Uterus (tissue), 2 donors: ENCODE results near the gene LMX1B.

Experiments used
- POLR2A ChIP-seq, 2 donors: fragments of 450-650 bp; IDR thresholded peaks; one replicate each; pipeline ENCODE4 v1.6.1; 2016; ENCODE audit warnings: antibody characterized with exemption in 2 of 2, mild to moderate bottlenecking in 1 of 2, moderate library complexity in 1 of 2
- TF ChIP-seq, protein P1 (sequence below), 4 experiments: fragments of 200-600 bp in 2 of 4; fragments of 450-650 bp in 2 of 4; sonication (generic) in 2 of 4; IDR thresholded peaks; one replicate each; pipeline ENCODE4 v1.5.1; 2016 to 2019; ENCODE audit warnings: antibody characterized with exemption in 4 of 4, mild to moderate bottlenecking in 2 of 4, moderate library complexity in 1 of 4

DNA sequence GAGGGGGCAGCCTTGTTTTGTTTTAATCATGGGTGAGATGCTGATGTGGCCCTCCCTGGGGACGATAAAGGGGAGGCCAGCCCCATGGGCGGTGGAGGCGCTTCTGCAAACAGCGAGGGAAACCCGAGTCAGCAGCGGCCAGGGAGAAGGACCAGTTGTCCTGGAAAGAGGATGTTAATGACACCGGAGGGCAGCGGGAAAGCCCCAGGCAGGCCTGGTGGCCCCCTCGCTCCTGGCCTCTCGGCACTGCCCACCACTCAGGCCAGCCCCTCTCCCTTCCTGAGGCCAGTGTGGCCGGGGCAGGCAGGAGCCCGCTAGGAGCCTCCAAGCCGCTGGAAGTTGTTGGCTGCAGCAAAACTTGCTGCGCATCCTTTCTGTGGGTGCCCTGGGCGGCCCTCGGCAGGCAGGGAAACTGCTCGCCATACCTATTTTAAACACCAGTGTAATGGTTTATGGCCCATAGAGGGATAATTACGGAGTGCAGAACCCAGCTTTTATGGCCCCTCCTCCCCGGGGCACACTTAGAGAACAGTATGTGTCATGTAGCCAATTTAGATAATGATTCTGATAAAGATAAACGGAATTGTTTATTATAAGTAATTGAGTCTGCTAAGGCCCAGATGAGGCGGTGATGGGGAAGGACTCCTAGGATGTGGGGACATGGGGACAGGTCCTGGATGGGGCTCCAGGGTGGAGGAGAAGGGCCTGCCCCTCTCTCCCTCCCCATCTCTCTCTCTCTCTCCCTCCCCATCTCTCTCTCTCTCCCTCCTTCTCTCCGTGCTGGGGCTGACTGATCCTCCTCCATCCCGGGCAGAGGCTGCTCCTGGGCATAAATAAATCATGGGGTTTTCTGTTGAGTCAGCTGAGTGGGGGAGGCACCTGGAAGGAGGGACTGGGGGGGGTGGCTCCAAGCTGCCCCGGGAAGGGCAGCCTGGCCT, 36.9 kb downstream of the LMX1B start:
- TF ChIP-seq POLR2A (IDR thresholded peaks at IDR 0.05), result no peak
- TF ChIP-seq, protein P1, sequence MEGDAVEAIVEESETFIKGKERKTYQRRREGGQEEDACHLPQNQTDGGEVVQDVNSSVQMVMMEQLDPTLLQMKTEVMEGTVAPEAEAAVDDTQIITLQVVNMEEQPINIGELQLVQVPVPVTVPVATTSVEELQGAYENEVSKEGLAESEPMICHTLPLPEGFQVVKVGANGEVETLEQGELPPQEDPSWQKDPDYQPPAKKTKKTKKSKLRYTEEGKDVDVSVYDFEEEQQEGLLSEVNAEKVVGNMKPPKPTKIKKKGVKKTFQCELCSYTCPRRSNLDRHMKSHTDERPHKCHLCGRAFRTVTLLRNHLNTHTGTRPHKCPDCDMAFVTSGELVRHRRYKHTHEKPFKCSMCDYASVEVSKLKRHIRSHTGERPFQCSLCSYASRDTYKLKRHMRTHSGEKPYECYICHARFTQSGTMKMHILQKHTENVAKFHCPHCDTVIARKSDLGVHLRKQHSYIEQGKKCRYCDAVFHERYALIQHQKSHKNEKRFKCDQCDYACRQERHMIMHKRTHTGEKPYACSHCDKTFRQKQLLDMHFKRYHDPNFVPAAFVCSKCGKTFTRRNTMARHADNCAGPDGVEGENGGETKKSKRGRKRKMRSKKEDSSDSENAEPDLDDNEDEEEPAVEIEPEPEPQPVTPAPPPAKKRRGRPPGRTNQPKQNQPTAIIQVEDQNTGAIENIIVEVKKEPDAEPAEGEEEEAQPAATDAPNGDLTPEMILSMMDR (IDR thresholded peaks at IDR 0.05), result no peak
